ENCODE data around the gene HTR3D.

GRCh38 chr3:183991403-183991802 is 40.1 kb upstream of the HTR3D start:
- TF ChIP-seq, protein P1, sequence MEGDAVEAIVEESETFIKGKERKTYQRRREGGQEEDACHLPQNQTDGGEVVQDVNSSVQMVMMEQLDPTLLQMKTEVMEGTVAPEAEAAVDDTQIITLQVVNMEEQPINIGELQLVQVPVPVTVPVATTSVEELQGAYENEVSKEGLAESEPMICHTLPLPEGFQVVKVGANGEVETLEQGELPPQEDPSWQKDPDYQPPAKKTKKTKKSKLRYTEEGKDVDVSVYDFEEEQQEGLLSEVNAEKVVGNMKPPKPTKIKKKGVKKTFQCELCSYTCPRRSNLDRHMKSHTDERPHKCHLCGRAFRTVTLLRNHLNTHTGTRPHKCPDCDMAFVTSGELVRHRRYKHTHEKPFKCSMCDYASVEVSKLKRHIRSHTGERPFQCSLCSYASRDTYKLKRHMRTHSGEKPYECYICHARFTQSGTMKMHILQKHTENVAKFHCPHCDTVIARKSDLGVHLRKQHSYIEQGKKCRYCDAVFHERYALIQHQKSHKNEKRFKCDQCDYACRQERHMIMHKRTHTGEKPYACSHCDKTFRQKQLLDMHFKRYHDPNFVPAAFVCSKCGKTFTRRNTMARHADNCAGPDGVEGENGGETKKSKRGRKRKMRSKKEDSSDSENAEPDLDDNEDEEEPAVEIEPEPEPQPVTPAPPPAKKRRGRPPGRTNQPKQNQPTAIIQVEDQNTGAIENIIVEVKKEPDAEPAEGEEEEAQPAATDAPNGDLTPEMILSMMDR (IDR thresholded peaks at IDR 0.05) = no peak
- no peak for TF ChIP-seq POLR2A (IDR thresholded peaks at IDR 0.05)
